OCI-LY1 (cell line): Measurements from ENCODE around the gene SUMO1.

Source experiments
- EZH2 ChIP-seq: fragments of 200-600 bp; sonication (generic), shearing (Covaris generic); IDR thresholded peaks from 2 replicates; pipeline ENCODE4 v1.8.0; 2017; ENCODE audit warnings: borderline replicate concordance, mixed run types, mild to moderate bottlenecking, antibody characterized with exemption, low read length, moderate library complexity, mixed read lengths
- TF ChIP-seq, protein P1 (sequence below): fragments of 200-600 bp; sonication (generic), shearing (Covaris generic); IDR thresholded peaks from 2 replicates; pipeline ENCODE4 v1.5.1; 2017; ENCODE audit warnings: mild to moderate bottlenecking, antibody characterized with exemption, low read length, moderate library complexity, mixed read lengths

DNA sequence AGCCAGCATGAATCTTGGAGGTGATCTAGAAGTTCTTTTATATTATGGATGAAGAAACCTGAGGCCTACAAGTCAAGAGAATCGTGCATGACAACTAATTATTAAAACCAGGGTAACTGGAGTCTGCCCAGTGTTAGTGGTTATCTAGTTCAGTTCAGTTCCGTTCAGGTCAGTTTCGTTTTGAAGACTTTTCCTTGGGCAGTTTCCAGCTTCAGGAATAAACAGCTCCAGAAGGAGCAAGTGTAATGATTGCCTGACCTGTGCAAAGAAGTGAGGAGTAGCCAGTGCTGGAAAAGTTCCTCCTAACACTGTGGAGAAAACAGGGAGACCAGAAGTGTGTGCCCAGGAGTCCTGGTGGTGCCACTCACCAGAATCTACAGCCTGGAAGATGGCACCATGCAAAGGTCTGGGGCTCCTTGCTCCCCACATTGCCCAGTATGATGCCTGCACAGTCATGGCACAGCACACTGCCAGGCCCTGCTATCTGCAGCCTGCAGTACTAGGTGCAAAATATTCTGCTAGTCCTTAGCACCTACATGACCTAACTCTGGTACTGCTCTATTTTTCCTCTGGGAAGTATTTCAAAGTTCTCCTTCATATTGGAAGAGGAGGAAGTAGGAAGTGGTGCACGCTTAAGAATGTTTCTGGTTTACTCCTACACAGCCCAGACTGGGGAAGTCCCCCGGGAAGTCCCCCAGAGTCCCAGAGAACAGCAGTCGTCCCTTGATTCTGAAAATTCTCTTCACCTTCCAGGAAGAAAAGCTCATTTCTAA, 65.8 kb downstream of the SUMO1 start:
- TF ChIP-seq, protein P1, sequence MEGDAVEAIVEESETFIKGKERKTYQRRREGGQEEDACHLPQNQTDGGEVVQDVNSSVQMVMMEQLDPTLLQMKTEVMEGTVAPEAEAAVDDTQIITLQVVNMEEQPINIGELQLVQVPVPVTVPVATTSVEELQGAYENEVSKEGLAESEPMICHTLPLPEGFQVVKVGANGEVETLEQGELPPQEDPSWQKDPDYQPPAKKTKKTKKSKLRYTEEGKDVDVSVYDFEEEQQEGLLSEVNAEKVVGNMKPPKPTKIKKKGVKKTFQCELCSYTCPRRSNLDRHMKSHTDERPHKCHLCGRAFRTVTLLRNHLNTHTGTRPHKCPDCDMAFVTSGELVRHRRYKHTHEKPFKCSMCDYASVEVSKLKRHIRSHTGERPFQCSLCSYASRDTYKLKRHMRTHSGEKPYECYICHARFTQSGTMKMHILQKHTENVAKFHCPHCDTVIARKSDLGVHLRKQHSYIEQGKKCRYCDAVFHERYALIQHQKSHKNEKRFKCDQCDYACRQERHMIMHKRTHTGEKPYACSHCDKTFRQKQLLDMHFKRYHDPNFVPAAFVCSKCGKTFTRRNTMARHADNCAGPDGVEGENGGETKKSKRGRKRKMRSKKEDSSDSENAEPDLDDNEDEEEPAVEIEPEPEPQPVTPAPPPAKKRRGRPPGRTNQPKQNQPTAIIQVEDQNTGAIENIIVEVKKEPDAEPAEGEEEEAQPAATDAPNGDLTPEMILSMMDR = no peak
- TF ChIP-seq EZH2 = no peak
